Memory B cell (primary cell): ENCODE measurements around the gene BAIAP2.

Experiments used
- ATAC-seq: fragments of 150-1000 bp; cut with Tn5 transposase; 2 replicates; pipeline ENCODE4 v1.10.0; 2021; ENCODE audit warnings: low read depth, mild to moderate bottlenecking, moderate library complexity
- DNase-seq, 2 donors: peaks; one replicate each; pipeline ENCODE4 v3.0.0; 2022; ENCODE audit warnings: low spot score in 2 of 2
- H3K27ac Mint-ChIP-seq: one replicate; pipeline ENCODE4 v1.8.0; 2022; ENCODE audit warnings: mild to moderate bottlenecking, moderate library complexity, mixed read lengths
- H3K27me3 Mint-ChIP-seq: one replicate; pipeline ENCODE4 v1.8.0; 2022; ENCODE audit warnings: mixed read lengths
- H3K36me3 Mint-ChIP-seq: one replicate; pipeline ENCODE4 v1.8.0; 2022; ENCODE audit warnings: mild to moderate bottlenecking, mixed read lengths
- H3K4me1 Mint-ChIP-seq: one replicate; pipeline ENCODE4 v1.8.0; 2022; ENCODE audit warnings: mixed read lengths
- H3K4me3 Mint-ChIP-seq: one replicate; pipeline ENCODE4 v1.8.0; 2022; ENCODE audit warnings: mild to moderate bottlenecking, moderate library complexity, mixed read lengths
- H3K9me3 Mint-ChIP-seq: one replicate; pipeline ENCODE4 v1.8.0; 2022; ENCODE audit warnings: mixed read lengths

Gene BAIAP2

DNA sequence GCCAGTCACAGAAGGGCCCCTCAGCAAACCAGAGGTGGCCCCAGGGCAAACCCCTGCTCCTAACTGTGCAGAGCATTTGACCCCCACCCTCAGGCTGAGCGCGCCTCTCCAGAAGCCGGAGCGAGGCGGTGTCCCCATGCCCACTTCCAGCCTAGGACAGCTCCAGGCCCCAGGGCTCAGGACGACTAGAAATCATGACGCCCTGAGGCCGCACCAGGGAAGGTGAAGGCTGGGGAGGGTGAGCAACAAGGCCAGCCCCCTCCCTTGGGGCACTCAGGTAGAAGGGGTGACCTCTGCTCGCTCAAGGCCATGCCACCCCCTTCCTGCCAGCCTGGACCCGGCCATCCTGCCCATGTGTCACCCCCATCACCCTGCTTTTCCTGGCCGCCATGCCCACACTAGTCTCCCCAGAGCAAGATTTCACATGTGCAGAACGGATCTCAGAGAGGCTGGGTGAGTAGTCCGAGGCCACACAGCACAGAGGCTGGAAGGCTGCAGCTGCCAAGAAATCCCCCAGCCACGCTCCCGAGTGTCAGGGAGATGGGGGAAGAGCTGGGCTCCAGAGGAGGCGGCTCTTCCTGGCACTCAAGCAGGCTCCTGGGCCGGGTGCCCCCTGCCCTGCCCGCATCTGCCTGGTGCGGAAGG lies 128.2 kb downstream of the BAIAP2 start:
- Mint-ChIP-seq H3K4me3 (no peak overlapping the region), H3K27me3 (peaks cover 14% of the 10 kb centered on the region), H3K4me1 (no peaks in the 10 kb centered on the region)

GRCh38 chr17:81163703-81164370 lies 128.9 kb downstream of the BAIAP2 start:
- DNase-seq (no peak), ATAC-seq (no peak)
- Mint-ChIP-seq H3K36me3 (no peaks in the 10 kb centered on the region), H3K4me1 (no peaks in the 10 kb centered on the region), H3K4me3 (no peak overlapping the region), H3K9me3 (no peaks in the 10 kb centered on the region), H3K27me3 (peaks cover 14% of the 10 kb centered on the region), H3K27ac (no peak overlapping the region)

More for the DNA sequence above, 128.2 kb downstream of the BAIAP2 start:
- ATAC-seq (no peak), DNase-seq (no peak)
- Mint-ChIP-seq H3K27ac (no peak overlapping the region), H3K9me3 (no peaks in the 10 kb centered on the region), H3K36me3 (no peaks in the 10 kb centered on the region)

DNA sequence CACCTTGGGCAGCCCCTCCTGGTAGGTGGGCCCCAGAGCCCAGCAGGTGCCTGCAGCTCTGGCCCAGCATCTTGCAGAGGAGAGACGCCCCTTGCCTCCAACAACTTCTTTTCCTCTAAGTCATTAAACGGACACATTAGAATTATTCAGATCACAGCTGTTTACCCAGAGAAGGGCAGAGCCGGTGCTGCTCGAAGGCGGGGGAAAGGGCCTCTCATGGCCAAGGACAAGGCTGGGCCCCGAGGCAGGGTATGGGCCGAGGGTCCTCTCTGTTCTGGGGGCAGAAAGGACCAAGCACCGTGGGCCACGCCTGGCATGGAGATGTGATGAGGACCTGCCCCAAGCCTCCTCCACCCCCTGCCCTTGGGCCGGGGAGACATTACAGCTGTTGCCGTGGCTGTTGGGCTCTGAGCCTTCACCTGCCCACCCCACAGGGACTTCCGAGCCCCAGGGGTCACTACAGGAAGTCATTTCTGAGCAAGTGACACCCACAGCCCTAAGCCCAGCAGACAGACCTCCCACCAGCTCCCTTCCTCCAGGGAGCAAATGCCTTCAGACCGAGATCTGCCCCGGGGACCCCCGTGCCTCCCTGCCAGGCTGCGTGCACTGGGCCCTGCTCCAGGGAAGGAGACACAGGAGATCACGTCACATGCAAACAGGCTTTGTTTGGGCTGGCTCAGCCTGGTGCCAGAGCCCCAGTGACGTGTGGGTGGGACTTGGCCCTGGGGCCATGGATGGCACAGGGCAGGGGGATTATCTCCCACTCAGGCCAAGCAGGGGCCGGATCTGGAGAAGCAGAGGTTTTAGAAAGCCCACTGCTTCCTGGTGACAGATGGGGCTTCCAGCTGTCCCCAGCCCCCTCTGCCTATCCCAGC lies 129.7 kb downstream of the BAIAP2 start:
- H3K9me3 Mint-ChIP-seq: no peaks in the 10 kb centered on the region
- H3K36me3 Mint-ChIP-seq: no peaks in the 10 kb centered on the region
- H3K4me3 Mint-ChIP-seq: no peak overlapping the region
- peaks cover 11% of the 10 kb centered on the region for H3K27me3 Mint-ChIP-seq
- H3K27ac Mint-ChIP-seq: no peak overlapping the region
- ATAC-seq: no peak
- no peaks in the 10 kb centered on the region for H3K4me1 Mint-ChIP-seq
- no peak for DNase-seq

- peak within 1 kb of the TSS; percentile 37 for H3K4me3 Mint-ChIP-seq
- H3K9me3 Mint-ChIP-seq: no peaks in the 10 kb centered on the region
- DNase-seq: no peak
- no peaks in the 10 kb centered on the region for H3K4me1 Mint-ChIP-seq
- no peaks in the 10 kb centered on the region for H3K36me3 Mint-ChIP-seq
- H3K27me3 Mint-ChIP-seq: peaks cover 11% of the 10 kb centered on the region
- H3K27ac Mint-ChIP-seq: no peak within 1 kb of the TSS
- peak; percentile 14 for ATAC-seq
Observed at GRCh38 chr17:81165246-81166032, 130.5 kb downstream of the BAIAP2 start, which contains the start of gene PVALEF. PVALEF (plus strand) TSS chr17:81165507; CDS start chr17:81181227, 15,720 bp downstream.

DNA sequence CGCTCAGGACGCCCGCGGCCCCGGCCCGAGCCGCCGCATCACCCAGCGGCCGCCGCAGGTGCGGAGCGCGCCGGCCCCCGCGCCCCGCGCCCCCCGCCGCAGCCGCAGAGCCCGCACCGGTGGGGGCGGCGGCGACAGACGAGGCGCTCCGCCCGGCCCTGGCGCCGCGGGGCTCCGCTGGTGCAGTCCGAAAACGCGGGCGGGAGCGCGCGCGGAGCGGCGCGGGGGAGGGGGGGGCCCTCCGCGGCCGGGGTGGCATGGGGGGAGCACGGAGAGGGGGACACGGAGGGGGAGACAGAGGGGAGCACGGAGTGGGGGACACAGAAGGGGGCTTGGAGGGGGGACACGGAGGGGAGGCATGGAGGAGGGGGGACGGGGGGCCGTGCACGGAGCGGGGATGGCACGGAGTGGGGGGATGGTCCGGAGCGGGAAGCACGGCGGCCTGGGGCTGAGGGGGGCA lies 131.1 kb downstream of the BAIAP2 start, which contains the start of gene AATK:
Gene AATK, minus strand, starts transcription at position 189 of the 460 bp plus-strand sequence. CDS start 229 bp downstream, outside the sequence.
- Mint-ChIP-seq H3K4me3 (peak within 1 kb of the TSS; percentile 45), H3K27me3 (peaks cover 11% of the 10 kb centered on the region), H3K36me3 (no peaks in the 10 kb centered on the region), H3K4me1 (no peaks in the 10 kb centered on the region), H3K9me3 (no peaks in the 10 kb centered on the region), H3K27ac (no peak within 1 kb of the TSS)
- no peak for DNase-seq
- peak; percentile 31 for ATAC-seq
